GM12872 (cell line): ENCODE measurements around the gene GLI3.

Experiments
- TF ChIP-seq, protein P1 (sequence below): IDR thresholded peaks from 3 replicates; pipeline ENCODE4 v1.5.1; 2011; ENCODE audit warnings: low read depth, mild to moderate bottlenecking, low read length, moderate library complexity; ENCODE audit not compliant: insufficient read depth

Gene GLI3

DNA sequence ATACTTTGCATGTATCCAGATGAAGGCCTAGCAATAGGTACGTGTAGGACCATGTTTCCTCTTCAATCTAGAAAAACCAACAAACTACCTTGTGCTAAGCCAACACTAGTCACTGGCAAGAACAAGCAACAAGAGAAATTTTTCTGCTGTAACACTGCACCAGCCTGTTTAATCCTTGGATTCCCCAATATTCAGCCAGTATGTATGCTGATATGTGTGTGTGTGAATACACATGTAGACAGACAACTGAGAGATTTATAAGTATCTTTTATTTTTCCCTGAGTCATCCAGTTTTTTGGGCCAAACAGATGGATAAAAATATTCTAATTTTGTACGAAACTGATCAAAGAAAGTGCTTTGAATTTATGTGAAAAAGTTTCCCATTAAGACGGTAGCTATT lies 26.2 kb downstream of the GLI3 start:
- TF ChIP-seq, protein P1, sequence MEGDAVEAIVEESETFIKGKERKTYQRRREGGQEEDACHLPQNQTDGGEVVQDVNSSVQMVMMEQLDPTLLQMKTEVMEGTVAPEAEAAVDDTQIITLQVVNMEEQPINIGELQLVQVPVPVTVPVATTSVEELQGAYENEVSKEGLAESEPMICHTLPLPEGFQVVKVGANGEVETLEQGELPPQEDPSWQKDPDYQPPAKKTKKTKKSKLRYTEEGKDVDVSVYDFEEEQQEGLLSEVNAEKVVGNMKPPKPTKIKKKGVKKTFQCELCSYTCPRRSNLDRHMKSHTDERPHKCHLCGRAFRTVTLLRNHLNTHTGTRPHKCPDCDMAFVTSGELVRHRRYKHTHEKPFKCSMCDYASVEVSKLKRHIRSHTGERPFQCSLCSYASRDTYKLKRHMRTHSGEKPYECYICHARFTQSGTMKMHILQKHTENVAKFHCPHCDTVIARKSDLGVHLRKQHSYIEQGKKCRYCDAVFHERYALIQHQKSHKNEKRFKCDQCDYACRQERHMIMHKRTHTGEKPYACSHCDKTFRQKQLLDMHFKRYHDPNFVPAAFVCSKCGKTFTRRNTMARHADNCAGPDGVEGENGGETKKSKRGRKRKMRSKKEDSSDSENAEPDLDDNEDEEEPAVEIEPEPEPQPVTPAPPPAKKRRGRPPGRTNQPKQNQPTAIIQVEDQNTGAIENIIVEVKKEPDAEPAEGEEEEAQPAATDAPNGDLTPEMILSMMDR = no peak

GRCh38 chr7:42210333-42210732 lies 26.7 kb downstream of the GLI3 start:
- TF ChIP-seq, protein P1 = no peak

GRCh38 chr7:42208572-42208971 lies 28.4 kb downstream of the GLI3 start:
- TF ChIP-seq, protein P1 = no peak

- TF ChIP-seq, protein P1 = no peak
These were observed 29.6 kb downstream of the GLI3 start for GRCh38 chr7:42207420-42207819.

DNA sequence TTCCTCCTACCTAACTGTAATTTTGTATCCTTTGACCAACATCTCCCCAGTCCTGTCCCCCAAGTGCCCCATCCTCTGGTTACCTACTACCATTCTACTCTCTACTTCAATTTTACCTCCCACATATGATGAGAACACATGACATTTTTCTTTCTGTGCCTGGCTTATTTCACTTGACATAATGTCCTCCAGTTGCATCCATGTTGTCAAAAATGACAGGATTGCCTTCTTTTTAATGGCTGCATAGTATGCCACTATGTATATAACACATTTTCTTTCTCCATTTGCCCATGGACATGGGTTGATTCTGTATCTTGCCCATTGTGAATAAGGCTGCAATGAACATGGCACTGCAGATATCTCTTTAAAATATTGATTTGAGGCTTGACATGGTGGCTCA lies 33.7 kb downstream of the GLI3 start:
- TF ChIP-seq, protein P1 = no peak

GRCh38 chr7:42202601-42203000 lies 34.4 kb downstream of the GLI3 start:
- TF ChIP-seq, protein P1 = no peak

GRCh38 chr7:42198974-42199668 lies 37.9 kb downstream of the GLI3 start:
- TF ChIP-seq, protein P1 = no peak

- TF ChIP-seq, protein P1 = no peak
These were observed 38.7 kb downstream of the GLI3 start for GRCh38 chr7:42198296-42198695.
